Mesendoderm (in vitro differentiated cells): Measurements from ENCODE around the gene SUFU.

ENCODE experiments used
- DNase-seq: peaks from one replicate; pipeline ENCODE4 v3.0.0; 2013
- H2AK5ac ChIP-seq: 2 replicates; pipeline ENCODE4 v1.6.1; 2013; ENCODE audit warnings: low read length, inconsistent platforms
- H2BK120ac ChIP-seq: 2 replicates; pipeline ENCODE4 v1.6.1; 2013; ENCODE audit warnings: low read depth, mild to moderate bottlenecking, low read length, moderate library complexity, mixed read lengths
- H2BK15ac ChIP-seq: replicated peaks from 2 replicates; pipeline ENCODE4 v1.6.1; 2013; ENCODE audit warnings: low read depth, mild to moderate bottlenecking, moderate library complexity
- H2BK5ac ChIP-seq: 2 replicates; pipeline ENCODE4 v1.6.1; 2013; ENCODE audit warnings: low read length, inconsistent platforms
- H3K18ac ChIP-seq: 2 replicates; pipeline ENCODE4 v1.6.1; 2013; ENCODE audit warnings: mild to moderate bottlenecking, low read length, mixed read lengths
- H3K23ac ChIP-seq: one replicate; pipeline ENCODE4 v1.6.1; 2013; ENCODE audit warnings: low read length
- H3K27ac ChIP-seq: 2 replicates; pipeline ENCODE4 v1.5.1; 2013; ENCODE audit warnings: low read depth, mild to moderate bottlenecking, inconsistent platforms, low read length, moderate library complexity
- H3K27me3 ChIP-seq: 2 replicates; pipeline ENCODE4 v1.6.1; 2013; ENCODE audit warnings: low read length, control low read depth, mild to moderate bottlenecking, inconsistent platforms; ENCODE audit not compliant: insufficient read depth, poor library complexity
- H3K36me3 ChIP-seq: 2 replicates; pipeline ENCODE4 v1.6.1; 2013; ENCODE audit warnings: low read length, inconsistent platforms; ENCODE audit not compliant: control insufficient read depth, insufficient read depth
- H3K4ac ChIP-seq: one replicate; pipeline ENCODE4 v1.6.1; 2013; ENCODE audit warnings: low read depth, mild to moderate bottlenecking, low read length, moderate library complexity
- H3K4me1 ChIP-seq: 2 replicates; pipeline ENCODE4 v1.6.1; 2013; ENCODE audit warnings: low read depth, low read length, inconsistent platforms; ENCODE audit not compliant: control insufficient read depth
- H3K4me2 ChIP-seq: 2 replicates; pipeline ENCODE4 v1.6.1; 2013; ENCODE audit warnings: low read length
- H3K4me3 ChIP-seq: 2 replicates; pipeline ENCODE4 v1.5.1; 2013; ENCODE audit warnings: mild to moderate bottlenecking, low read length
- H3K56ac ChIP-seq: one replicate; pipeline ENCODE4 v1.6.1; 2013; ENCODE audit warnings: low read length
- H3K79me1 ChIP-seq: 2 replicates; pipeline ENCODE4 v1.6.1; 2013; ENCODE audit warnings: low read length, inconsistent platforms
- H3K79me2 ChIP-seq: 2 replicates; pipeline ENCODE4 v1.6.1; 2013; ENCODE audit warnings: mild to moderate bottlenecking, low read length; ENCODE audit not compliant: control insufficient read depth, insufficient read depth
- H3K9ac ChIP-seq: 2 replicates; pipeline ENCODE4 v1.6.1; 2013; ENCODE audit warnings: low read length, inconsistent platforms
- H4K5ac ChIP-seq: one replicate; pipeline ENCODE4 v1.6.1; 2013; ENCODE audit warnings: low read length
- H4K8ac ChIP-seq: one replicate; pipeline ENCODE4 v1.6.1; 2013; ENCODE audit warnings: low read depth, mild to moderate bottlenecking, control low read depth, low read length, moderate library complexity
- WGBS: extraction: QIAGEN DNeasy Blood & Tissue Kit; methylation state at CpG from one replicate; pipeline ENCODE4 v1.1.7; 2013; ENCODE audit warnings: low lambda C conversion rate, missing lambda C conversion rate; ENCODE audit not compliant: insufficient coverage; ENCODE audit errors: extremely low coverage; 5-methylcytosine and 5-hydroxymethylcytosine counted together

The SUFU gene

DNA sequence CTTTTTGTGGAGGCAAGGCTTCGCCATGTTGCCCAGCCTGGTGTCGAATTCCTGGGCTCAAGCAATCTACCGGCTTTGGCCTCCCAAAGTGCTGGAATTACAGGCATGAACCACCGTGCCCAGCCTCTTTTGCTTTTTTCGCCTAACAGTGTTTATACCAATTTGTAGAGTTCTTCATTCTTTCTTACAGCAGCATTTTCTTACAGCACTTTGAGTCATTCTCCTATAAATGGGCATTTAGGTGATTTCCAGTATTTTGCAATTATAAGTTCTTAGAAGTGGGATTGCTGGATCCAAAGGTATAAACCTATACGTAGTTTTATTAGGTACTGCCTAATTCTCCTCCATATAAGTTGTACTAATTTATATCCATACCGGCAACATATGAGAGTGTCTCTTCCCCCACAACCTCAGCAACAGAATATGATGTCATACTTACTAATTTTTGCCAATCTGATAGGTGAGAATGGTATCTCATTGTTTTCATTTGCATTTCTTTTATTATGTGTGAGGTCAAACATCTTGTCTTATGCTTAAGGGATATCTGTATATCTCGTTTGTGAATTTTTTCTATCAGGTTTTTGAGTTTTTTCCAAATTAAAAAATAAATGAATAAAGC is 39.1 kb downstream of the SUFU start:
- H3K23ac ChIP-seq, result no peak overlapping the region
- no peak for DNase-seq
- no peak overlapping the region for H3K4me3 ChIP-seq
- H3K27ac ChIP-seq, result no peak overlapping the region
- H2AK5ac ChIP-seq, result no peak overlapping the region
- H2BK15ac ChIP-seq, result no peak overlapping the region
- H3K27me3 ChIP-seq, result no peaks in the 10 kb centered on the region
- no peak overlapping the region for H2BK120ac ChIP-seq
- H3K9ac ChIP-seq, result no peak overlapping the region
- no peak overlapping the region for H4K8ac ChIP-seq
- H3K4me2 ChIP-seq, result no peak overlapping the region
- no peak overlapping the region for H3K56ac ChIP-seq
- no CpG with 5 or more reads among the region's 8 CpGs for WGBS
- H3K4me1 ChIP-seq, result no peaks in the 10 kb centered on the region
- no peak overlapping the region for H3K18ac ChIP-seq
- H3K79me2 ChIP-seq, result no peaks in the 10 kb centered on the region
- no peak overlapping the region for H4K5ac ChIP-seq
- no peaks in the 10 kb centered on the region for H3K36me3 ChIP-seq
- H3K4ac ChIP-seq, result no peak overlapping the region
- H2BK5ac ChIP-seq, result no peak overlapping the region
- H3K79me1 ChIP-seq, result no peaks in the 10 kb centered on the region

GRCh38 chr10:102545265-102545871 is 41.6 kb downstream of the SUFU start:
- no peak overlapping the region for H3K4ac ChIP-seq
- no peak overlapping the region for H4K5ac ChIP-seq
- no peak overlapping the region for H2AK5ac ChIP-seq
- no peak overlapping the region for H3K27ac ChIP-seq
- no peaks in the 10 kb centered on the region for H3K4me1 ChIP-seq
- no peak for DNase-seq
- H3K36me3 ChIP-seq, result no peaks in the 10 kb centered on the region
- no peaks in the 10 kb centered on the region for H3K27me3 ChIP-seq
- H3K56ac ChIP-seq, result no peak overlapping the region
- H3K9ac ChIP-seq, result no peak overlapping the region
- H2BK5ac ChIP-seq, result no peak overlapping the region
- H4K8ac ChIP-seq, result no peak overlapping the region
- no peak overlapping the region for H3K4me3 ChIP-seq
- H3K4me2 ChIP-seq, result no peak overlapping the region
- no peak overlapping the region for H2BK15ac ChIP-seq
- no peak overlapping the region for H3K18ac ChIP-seq
- no peaks in the 10 kb centered on the region for H3K79me1 ChIP-seq
- H3K23ac ChIP-seq, result no peak overlapping the region
- no peaks in the 10 kb centered on the region for H3K79me2 ChIP-seq
- no peak overlapping the region for H2BK120ac ChIP-seq
- WGBS, result no CpG with 5 or more reads among the region's 7 CpGs

DNA sequence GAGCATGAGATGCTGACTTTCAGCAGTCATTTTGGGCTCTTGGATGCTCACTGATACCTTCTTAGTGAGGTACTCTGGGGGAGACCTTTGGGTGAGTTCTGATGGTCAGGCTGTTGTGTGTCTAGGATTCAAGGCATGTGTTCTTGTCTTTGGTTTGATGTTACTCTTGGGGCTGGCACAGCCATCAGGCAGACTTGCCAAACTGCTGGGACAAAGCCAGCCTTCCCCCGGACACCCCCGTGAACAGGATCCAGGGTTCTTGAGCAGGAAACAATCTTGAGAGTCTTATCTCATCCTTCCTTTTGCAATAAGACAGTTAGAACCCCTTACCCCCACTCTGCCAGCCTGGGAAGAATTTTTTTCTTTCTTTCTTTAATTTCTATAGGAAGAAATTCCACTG is 42.2 kb downstream of the SUFU start:
- no peak overlapping the region for H2BK5ac ChIP-seq
- H3K79me2 ChIP-seq, result no peaks in the 10 kb centered on the region
- no peak overlapping the region for H3K4me2 ChIP-seq
- no peak overlapping the region for H3K9ac ChIP-seq
- H3K4ac ChIP-seq, result no peak overlapping the region
- no peak overlapping the region for H4K8ac ChIP-seq
- H3K27me3 ChIP-seq, result no peaks in the 10 kb centered on the region
- DNase-seq, result no peak
- H2AK5ac ChIP-seq, result no peak overlapping the region
- no peaks in the 10 kb centered on the region for H3K4me1 ChIP-seq
- H2BK120ac ChIP-seq, result no peak overlapping the region
- H4K5ac ChIP-seq, result no peak overlapping the region
- no peak overlapping the region for H3K56ac ChIP-seq
- H3K4me3 ChIP-seq, result no peak overlapping the region
- no peak overlapping the region for H3K18ac ChIP-seq
- no peaks in the 10 kb centered on the region for H3K79me1 ChIP-seq
- no peak overlapping the region for H2BK15ac ChIP-seq
- no CpG with 5 or more reads among the region's 2 CpGs for WGBS
- no peak overlapping the region for H3K23ac ChIP-seq
- no peaks in the 10 kb centered on the region for H3K36me3 ChIP-seq
- H3K27ac ChIP-seq, result no peak overlapping the region

GRCh38 chr10:102546606-102547320 is 43.0 kb downstream of the SUFU start:
- no CpG with 5 or more reads among the region's 12 CpGs for WGBS
- H4K8ac ChIP-seq, result no peak overlapping the region
- H3K4me3 ChIP-seq, result no peak overlapping the region

DNA sequence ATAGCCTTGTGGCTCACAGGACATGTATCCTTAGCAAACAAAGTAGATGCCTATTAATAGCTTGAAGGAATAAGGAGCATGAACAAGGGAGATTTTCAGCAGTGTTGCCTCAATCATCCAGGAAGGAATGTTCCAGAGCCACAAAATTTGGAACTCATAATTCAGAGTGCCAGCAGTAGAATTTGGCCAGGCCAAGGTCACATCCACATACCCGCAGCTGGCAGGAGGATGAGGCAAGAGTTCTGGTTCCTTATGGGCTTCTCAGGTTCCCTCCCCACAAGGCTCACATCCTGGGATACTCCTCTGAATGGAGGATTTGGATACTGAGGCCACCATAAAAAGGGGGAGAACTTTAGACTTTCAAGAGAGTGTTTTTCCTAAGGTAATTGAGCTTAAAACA is 45.8 kb downstream of the SUFU start:
- DNase-seq, result no peak
- Histone ChIP-seq H3K79me2 (no peaks in the 10 kb centered on the region), H3K4ac (no peak overlapping the region), H2BK5ac (no peak overlapping the region), H2BK120ac (no peak overlapping the region), H3K9ac (no peak overlapping the region), H3K36me3 (no peaks in the 10 kb centered on the region), H3K18ac (no peak overlapping the region), H2BK15ac (no peak overlapping the region), H3K23ac (no peak overlapping the region), H4K5ac (no peak overlapping the region), H3K4me3 (no peak overlapping the region), H3K27ac (no peak overlapping the region), H3K56ac (no peak overlapping the region), H2AK5ac (no peak overlapping the region), H4K8ac (no peak overlapping the region), H3K4me2 (no peak overlapping the region), H3K79me1 (no peaks in the 10 kb centered on the region), H3K27me3 (no peaks in the 10 kb centered on the region), H3K4me1 (no peaks in the 10 kb centered on the region)
- no CpG with 5 or more reads among the region's 1 CpG for WGBS

More at GRCh38 chr10:102546606-102547320, 43.0 kb downstream of the SUFU start:
- Histone ChIP-seq H3K23ac (no peak overlapping the region), H2BK5ac (no peak overlapping the region), H3K27me3 (no peaks in the 10 kb centered on the region), H3K9ac (no peak overlapping the region), H4K5ac (no peak overlapping the region), H3K4me1 (no peaks in the 10 kb centered on the region), H3K79me2 (no peaks in the 10 kb centered on the region), H3K56ac (no peak overlapping the region), H2BK120ac (no peak overlapping the region), H3K18ac (no peak overlapping the region), H3K4me2 (no peak overlapping the region), H3K79me1 (no peaks in the 10 kb centered on the region), H3K36me3 (no peaks in the 10 kb centered on the region), H2BK15ac (no peak overlapping the region), H3K4ac (no peak overlapping the region), H2AK5ac (no peak overlapping the region), H3K27ac (no peak overlapping the region)
- DNase-seq, result no peak
